GM12874 (cell line): ENCODE measurements around the gene SCCPDH.

ENCODE experiments used
- TF ChIP-seq, protein P1 (sequence below): IDR thresholded peaks from 2 replicates; pipeline ENCODE4 v1.5.1; 2011; ENCODE audit warnings: low read depth, mild to moderate bottlenecking, control low read depth, low read length, moderate library complexity; ENCODE audit not compliant: insufficient read depth

Gene SCCPDH

DNA sequence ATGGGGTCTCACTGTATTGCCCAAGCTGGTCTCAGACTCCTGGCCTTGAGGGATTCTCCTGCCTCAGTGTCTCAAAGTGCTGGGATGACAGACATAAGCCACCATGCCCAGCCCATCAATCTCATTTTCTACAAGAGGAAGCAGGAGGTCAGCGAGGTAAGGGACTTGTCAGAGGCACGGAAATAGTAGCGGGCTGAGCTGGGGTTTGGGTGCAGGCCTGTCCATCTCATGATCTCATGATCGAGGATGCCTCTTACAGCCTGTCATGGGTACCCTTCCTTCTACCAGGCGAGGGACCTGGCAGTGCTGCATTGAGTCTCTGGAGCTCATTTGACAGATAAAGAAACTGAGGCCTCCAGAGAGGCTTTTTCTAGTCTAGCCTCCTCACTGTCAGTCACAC, 28.5 kb upstream of the SCCPDH start:
- TF ChIP-seq, protein P1, sequence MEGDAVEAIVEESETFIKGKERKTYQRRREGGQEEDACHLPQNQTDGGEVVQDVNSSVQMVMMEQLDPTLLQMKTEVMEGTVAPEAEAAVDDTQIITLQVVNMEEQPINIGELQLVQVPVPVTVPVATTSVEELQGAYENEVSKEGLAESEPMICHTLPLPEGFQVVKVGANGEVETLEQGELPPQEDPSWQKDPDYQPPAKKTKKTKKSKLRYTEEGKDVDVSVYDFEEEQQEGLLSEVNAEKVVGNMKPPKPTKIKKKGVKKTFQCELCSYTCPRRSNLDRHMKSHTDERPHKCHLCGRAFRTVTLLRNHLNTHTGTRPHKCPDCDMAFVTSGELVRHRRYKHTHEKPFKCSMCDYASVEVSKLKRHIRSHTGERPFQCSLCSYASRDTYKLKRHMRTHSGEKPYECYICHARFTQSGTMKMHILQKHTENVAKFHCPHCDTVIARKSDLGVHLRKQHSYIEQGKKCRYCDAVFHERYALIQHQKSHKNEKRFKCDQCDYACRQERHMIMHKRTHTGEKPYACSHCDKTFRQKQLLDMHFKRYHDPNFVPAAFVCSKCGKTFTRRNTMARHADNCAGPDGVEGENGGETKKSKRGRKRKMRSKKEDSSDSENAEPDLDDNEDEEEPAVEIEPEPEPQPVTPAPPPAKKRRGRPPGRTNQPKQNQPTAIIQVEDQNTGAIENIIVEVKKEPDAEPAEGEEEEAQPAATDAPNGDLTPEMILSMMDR: no peak

DNA sequence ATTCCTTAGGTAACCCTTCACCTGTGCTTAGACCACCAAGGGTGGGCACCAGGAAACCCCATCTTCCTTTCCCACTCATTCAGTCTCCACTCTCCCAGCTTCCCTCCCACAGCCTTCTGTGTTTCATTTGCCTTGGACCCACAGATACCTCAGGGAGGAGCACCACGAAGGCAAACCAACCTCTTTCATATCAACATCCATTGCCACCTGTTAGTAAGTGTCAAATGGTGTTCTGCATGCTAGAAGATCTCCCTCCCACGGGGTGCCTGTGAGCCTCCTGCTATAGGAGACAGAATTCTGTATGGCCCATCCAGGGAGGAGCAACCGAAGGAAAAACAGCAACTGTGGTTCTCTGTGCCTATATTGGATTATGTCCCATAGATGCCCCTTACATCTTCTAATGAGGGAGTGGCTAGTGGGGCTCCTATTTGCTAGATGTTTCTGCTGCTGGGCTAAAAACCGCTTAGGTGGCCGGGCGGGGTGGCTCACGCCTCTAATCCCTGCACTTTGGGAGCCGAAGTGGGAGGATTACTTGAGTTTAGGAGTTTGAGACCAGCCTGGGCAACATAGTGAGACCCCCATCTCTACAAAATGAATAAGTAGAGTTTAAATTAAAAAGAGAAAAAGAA, 25.6 kb upstream of the SCCPDH start:
- TF ChIP-seq, protein P1: no peak

DNA sequence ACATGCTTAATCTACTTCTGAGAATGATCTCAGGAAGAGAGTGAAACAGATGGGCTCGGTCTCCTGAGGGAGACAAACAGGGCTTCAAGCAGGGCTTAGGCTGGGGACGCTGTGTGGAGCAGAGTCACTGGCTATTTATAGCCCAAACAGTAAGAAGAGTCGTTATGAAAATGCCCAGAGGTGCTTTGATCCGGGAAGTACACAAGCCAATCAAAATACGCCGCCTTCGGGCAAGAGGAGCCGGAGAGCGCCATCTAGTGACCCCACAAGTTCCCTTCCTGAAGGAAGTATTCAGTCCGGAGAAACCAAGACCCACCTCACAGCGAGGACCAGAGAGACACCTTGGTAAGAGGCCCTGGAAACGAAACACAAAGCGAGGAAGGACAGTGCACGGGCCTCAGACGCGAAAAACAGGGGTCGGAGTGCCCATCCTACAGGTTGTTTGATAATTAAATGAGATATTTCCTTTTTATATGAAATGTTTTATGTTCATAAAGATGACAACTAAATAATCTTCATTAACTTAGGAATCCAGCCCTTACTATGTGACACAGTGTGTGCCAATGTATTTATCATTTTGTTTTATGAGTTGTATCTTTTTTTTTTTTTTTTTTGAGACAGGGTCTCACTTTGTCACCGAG, 25.0 kb upstream of the SCCPDH start:
- TF ChIP-seq, protein P1: peak; percentile 83

DNA sequence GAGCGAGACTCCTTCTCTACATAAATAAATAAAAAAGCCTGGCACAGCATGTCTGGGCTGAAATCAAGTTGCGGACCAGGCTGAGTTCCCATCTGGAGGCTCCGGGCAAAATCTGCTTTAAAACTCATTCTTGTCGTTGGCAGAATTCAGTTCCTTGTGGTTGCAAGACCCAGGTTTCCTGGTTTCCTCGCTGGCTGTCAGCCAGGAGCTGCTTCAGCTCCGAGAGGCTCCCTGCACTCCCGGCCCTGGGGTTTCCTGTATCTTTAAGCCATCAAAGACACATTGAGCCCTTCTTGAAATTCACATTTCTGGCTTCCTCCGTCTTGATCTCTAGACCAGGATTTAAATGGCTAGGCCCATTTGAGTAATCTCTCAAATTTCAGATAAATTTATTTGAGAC, 20.6 kb upstream of the SCCPDH start:
- TF ChIP-seq, protein P1: no peak

DNA sequence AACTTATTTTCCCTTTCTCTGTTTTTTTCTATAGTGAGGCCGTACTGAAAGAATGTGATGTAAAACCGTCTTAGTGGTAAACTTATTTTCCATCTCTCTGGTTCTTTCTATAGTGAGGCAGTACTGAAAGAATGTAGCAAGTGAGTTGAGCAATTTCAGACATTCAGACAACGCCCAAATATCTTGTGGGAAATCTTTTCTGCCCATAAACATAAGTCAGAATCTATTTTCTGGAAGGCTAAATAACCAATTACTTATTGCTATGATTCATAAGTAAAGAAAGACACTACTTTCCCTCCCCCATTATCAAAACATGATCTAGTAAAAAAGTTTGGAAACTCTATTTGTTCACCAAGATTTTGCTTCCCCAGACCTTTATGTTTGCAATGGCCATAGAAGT, 18.8 kb upstream of the SCCPDH start:
- TF ChIP-seq, protein P1: no peak

DNA sequence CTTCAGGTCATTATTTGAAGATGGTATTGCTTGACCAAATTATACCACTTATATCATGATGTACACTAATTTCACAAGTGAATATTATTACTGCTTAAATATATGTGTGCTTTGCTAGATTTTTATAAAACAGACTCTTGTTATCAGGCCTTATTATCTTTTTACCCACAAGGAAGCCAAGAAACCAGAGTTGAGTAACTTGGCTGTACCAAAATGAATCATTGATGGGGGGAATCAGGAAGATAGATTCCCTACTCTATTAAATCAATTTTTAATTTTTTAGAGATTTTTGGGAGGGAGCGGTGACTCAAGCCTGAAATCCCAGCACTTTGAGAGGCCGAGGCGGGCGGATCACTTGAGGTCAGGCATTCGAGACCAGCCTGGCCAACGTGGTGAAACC, 16.0 kb upstream of the SCCPDH start:
- TF ChIP-seq, protein P1: no peak

DNA sequence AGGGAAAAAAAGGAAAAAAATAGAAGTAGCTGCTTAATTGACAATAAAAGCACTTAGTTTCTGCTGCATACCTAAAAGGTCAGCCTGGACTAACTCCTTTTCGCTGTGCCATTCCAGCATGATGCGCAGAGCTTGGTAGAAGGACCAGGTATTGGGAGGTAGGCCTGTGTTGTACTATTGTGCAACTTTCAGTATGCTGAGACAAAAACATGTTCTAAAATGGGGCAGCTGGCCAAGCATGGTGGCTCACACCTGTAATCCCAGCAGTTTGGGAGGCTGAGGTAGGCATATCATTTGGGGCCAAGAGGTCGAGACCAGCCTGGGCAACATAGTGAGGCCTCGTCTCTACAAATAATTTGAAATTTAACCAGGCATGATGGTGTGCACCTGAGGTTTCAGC, 15.0 kb upstream of the SCCPDH start:
- TF ChIP-seq, protein P1: no peak
